ENCODE results near the gene C1RL.

DNA sequence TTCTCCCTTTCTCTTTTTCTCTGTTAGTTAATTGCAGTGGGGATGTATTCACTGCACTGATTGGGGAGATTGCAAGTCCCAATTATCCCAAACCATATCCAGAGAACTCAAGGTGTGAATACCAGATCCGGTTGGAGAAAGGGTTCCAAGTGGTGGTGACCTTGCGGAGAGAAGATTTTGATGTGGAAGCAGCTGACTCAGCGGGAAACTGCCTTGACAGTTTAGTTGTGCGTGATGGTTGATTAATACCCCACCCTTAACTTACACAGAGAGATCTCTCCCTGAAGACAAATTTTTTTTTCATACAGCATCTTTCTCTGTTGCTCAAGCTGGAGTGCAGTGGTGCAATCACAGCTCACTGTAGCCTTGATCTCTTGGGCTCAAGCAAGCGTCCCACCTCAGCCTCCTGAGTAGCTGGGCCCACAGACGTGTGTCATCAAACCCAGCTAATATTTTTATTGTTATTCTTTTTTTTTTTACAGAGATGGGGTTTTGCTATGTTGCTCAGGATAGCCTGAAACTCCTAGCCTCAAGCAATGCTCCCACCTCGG lies 43.9 kb downstream of the C1RL start:
- TF ChIP-seq, protein P1, sequence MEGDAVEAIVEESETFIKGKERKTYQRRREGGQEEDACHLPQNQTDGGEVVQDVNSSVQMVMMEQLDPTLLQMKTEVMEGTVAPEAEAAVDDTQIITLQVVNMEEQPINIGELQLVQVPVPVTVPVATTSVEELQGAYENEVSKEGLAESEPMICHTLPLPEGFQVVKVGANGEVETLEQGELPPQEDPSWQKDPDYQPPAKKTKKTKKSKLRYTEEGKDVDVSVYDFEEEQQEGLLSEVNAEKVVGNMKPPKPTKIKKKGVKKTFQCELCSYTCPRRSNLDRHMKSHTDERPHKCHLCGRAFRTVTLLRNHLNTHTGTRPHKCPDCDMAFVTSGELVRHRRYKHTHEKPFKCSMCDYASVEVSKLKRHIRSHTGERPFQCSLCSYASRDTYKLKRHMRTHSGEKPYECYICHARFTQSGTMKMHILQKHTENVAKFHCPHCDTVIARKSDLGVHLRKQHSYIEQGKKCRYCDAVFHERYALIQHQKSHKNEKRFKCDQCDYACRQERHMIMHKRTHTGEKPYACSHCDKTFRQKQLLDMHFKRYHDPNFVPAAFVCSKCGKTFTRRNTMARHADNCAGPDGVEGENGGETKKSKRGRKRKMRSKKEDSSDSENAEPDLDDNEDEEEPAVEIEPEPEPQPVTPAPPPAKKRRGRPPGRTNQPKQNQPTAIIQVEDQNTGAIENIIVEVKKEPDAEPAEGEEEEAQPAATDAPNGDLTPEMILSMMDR (IDR thresholded peaks at IDR 0.05; ENCODE audit: insufficient read depth, low read length, poor library complexity, severe bottlenecking), result no peak
- no peak for TF ChIP-seq EZH2phosphoT487 (conservative IDR thresholded peaks at IDR 0.05; ENCODE audit: low read length)
